ENCODE results near the gene OXCT1.

DNA sequence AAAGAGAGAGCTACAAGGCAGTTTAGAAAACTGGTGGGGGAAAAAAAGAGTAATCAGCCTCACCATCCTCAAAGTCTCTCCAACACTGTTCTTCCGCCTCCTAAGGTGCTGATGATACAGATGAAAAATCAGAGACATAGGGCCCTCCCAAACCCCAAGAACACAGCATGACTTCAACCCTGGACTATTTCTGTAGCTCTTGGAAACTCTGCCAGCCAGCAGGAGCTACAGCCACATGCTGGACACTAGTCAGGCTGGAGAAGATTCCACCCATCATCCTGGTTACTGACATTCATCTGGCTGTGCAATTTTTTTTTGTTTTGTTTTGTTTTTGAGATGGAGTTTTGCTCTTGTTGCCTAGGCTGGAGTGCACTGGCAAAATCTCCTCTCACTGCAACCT is 42.4 kb downstream of the OXCT1 start:
- TF ChIP-seq ZNF274 (IDR thresholded peaks at IDR 0.05; ENCODE audit: low read depth, low read length): no peak
- TF ChIP-seq YY1 (IDR thresholded peaks at IDR 0.05; ENCODE audit: insufficient read depth, insufficient read length): no peak
